Left kidney (tissue), 2 donors: ENCODE results near the gene TMEM92. TPM values are rescaled to one million over a fixed set of nuclear protein-coding genes. Genes with fewer than 3 reads are reported as not detected.

Source experiments
- DNase-seq: peaks from one replicate; pipeline ENCODE4 v3.0.0-alpha.2; 2013
- polyA plus RNA-seq: library from polyadenylated mRNA; unstranded; fragments of 120-200 nt; gene quantifications from one replicate; pipeline ENCODE4 v1.2.1, GENCODE V29; 2013; ENCODE audit not compliant: insufficient read length

TMEM92 gene
- polyA plus RNA-seq, 1 donor, result 2.2 TPM

DNA sequence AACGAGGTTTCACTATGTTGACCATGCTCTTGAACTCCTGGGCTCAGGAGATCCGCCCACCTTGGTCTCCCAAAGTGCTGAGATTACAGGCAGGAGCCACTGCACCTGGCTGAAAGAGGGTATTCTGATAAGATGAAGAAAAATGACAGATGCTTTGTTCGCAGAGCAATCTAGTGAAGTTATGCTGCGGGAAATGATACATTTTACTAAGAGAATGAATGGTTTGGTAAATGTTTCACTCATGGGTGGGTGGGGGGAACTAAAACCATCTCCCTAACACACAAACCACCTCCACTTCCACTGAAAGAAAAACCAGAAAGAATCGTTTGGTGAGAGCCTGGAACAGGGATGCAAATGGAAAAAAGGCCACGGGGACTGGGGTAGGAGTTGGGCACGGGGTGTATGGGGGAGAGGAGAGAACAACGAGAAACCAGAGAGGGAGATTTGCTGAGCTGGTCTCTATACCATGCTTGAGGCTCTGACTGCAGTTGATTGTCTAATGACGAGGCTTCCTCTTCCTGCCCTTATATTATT is 52.6 kb downstream of the TMEM92 start:
- no peak for DNase-seq

- DNase-seq, result no peak
Observed at GRCh38 chr17:50328363-50329325, 54.4 kb downstream of the TMEM92 start.

GRCh38 chr17:50329716-50330115 is 55.5 kb downstream of the TMEM92 start:
- no peak for DNase-seq

GRCh38 chr17:50330151-50330775 is 56.0 kb downstream of the TMEM92 start:
- DNase-seq, result no peak

Other genes starting within 250 kb of the TMEM92 start
- gene ITGA3, start 218.4 kb upstream of the TMEM92 start, polyA plus RNA-seq, result 97.3 TPM
- gene PDK2, start 179.1 kb upstream of the TMEM92 start, polyA plus RNA-seq, result 131 TPM
- gene SAMD14, start 144.3 kb upstream of the TMEM92 start, polyA plus RNA-seq, result 16.1 TPM
- 45.1 TPM for gene PPP1R9B, start 123.8 kb upstream of the TMEM92 start, polyA plus RNA-seq
- gene SGCA, start 108.5 kb upstream of the TMEM92 start, polyA plus RNA-seq, result 0.80 TPM
- 397 TPM for gene COL1A1, start 72.8 kb upstream of the TMEM92 start, polyA plus RNA-seq
- gene XYLT2, start 71.7 kb downstream of the TMEM92 start, polyA plus RNA-seq, result 19.5 TPM
- gene MRPL27, start 98.7 kb downstream of the TMEM92 start, polyA plus RNA-seq, result 68.6 TPM
- 14.0 TPM for gene EME1, start 98.8 kb downstream of the TMEM92 start, polyA plus RNA-seq
- gene LRRC59, start 123.1 kb downstream of the TMEM92 start, polyA plus RNA-seq, result 60.3 TPM
- gene ACSF2, start 151.8 kb downstream of the TMEM92 start, polyA plus RNA-seq, result 122 TPM
- 4.0 TPM for gene CHAD, start 194.4 kb downstream of the TMEM92 start, polyA plus RNA-seq
- gene RSAD1, start 204.4 kb downstream of the TMEM92 start, polyA plus RNA-seq, result 57.6 TPM
- 3.0 TPM for gene MYCBPAP, start 234.0 kb downstream of the TMEM92 start, polyA plus RNA-seq